Left lung (tissue), 10 donors: Measurements from ENCODE around the gene NR2C1. TPM values are rescaled to one million over a fixed set of nuclear protein-coding genes. Genes with fewer than 3 reads are reported as not detected.

ENCODE experiments used
- ATAC-seq: fragments of 200-7000 bp; cut with Tn5 transposase; one replicate; pipeline ENCODE4 v1.9.1; 2020; ENCODE audit warnings: moderate library complexity
- DNase-seq, 4 donors: peaks; one replicate each; pipeline ENCODE4 v3.0.0-alpha.2; 2013 to 2020
- H3K27ac ChIP-seq, 2 donors: fragments of 200-600 bp; sonication (generic) in 1 of 2; one replicate each; pipeline versions ENCODE4 v1.5.0 to v1.8.0; 2020 to 2021
- H3K27me3 ChIP-seq, 2 donors: fragments of 200-600 bp; sonication (generic) in 1 of 2; one replicate each; pipeline versions ENCODE4 v1.5.0 to v1.8.0; 2020 to 2021
- H3K36me3 ChIP-seq, 2 donors: fragments of 200-600 bp; sonication (generic) in 1 of 2; one replicate each; pipeline versions ENCODE4 v1.5.0 to v1.8.0; 2020 to 2021
- H3K4me1 ChIP-seq, 2 donors: fragments of 200-600 bp; one replicate each; pipeline ENCODE4 v1.8.0; 2021
- H3K4me3 ChIP-seq, 2 donors: fragments of 200-600 bp; sonication (generic) in 1 of 2; one replicate each; pipeline versions ENCODE4 v1.5.0 to v1.8.0; 2020 to 2021; ENCODE audit warnings: mild to moderate bottlenecking in 1 of 2
- H3K9me3 ChIP-seq, 2 donors: fragments of 200-600 bp; sonication (generic) in 1 of 2; one replicate each; pipeline versions ENCODE4 v1.5.0 to v1.8.0; 2020 to 2021
- CTCF ChIP-seq, 2 donors: fragments of 200-600 bp; sonication (generic) in 1 of 2; IDR thresholded peaks; one replicate each; pipeline versions ENCODE4 v1.5.0 to v1.8.0; 2021; ENCODE audit warnings: antibody characterized with exemption in 2 of 2
- intact Hi-C, 2 donors: fragments of 100-400 bp; cut with DNase I; formaldehyde crosslinking; loops; one replicate each; pipeline versions ENCODE4 v1.11.2 to v1.14.2; 2022
- polyA plus RNA-seq, 6 donors: library from polyadenylated mRNA; unstranded; fragments of 120-200 nt; gene quantifications; one replicate each; pipeline ENCODE4 v1.2.1, GENCODE V29; 2013; ENCODE audit not compliant: insufficient read length in 6 of 6
- total RNA-seq, 2 donors: library from RNA; stranded (reverse); fragmentation: NEBNext Ultra II Directional; extraction: Animal tissue kit (Norgen Biotek cat#: 25700); gene quantifications; one replicate each; pipeline ENCODE4 v1.2.1, GENCODE V29; 2021
- donor health status: DM: no; HTN: yes; CAD: no.
- donor health status: DM: no; HTN: no; CAD: no.

The NR2C1 gene
- total and polyA plus RNA-seq, 8 donors = 28.8 to 100.0 (median 75.3) TPM

- Histone ChIP-seq H3K27ac (no peak overlapping the region), H3K9me3 (peaks cover 0 to 19% of the 10 kb centered on the region in 2 donors), H3K36me3 (peaks cover 0 to 5% of the 10 kb centered on the region in 2 donors), H3K4me1 (peaks cover 7 to 21% of the 10 kb centered on the region in 2 donors), H3K4me3 (no peak overlapping the region), H3K27me3 (no peaks in the 10 kb centered on the region)
- no peak for ATAC-seq
- intact Hi-C loops = no loop called here
- DNase-seq = no peak
- TF ChIP-seq CTCF (IDR thresholded peaks at IDR 0.05) = no peak
Observed at GRCh38 chr12:95006206-95006605, 67.2 kb downstream of the NR2C1 start.

DNA sequence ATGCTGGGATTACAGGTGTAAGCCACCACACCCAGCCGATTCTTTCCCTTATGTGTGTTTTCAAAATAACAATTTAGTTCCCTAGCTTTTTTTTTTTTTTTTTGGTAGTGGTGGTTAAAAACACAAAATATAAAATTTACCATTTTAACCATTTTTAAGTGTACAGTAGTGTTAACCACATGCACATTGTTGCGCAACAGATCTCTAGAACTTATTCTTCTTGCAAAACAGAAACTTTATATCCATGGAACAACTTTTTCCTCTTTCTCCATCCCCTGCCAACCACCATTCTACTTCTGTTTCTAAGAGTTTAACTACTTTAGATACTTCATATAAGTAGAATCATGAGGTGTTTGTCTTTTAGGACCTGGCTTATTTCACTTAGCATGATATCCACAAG, 68.8 kb downstream of the NR2C1 start:
- Histone ChIP-seq H3K4me3 (no peak overlapping the region), H3K4me1 (peaks cover 12 to 36% of the 10 kb centered on the region in 2 donors), H3K27me3 (no peaks in the 10 kb centered on the region), H3K27ac (no peak overlapping the region), H3K9me3 (peaks cover 0 to 19% of the 10 kb centered on the region in 2 donors), H3K36me3 (peaks cover 0 to 13% of the 10 kb centered on the region in 2 donors)
- ATAC-seq (no peak), DNase-seq (no peak)
- intact Hi-C loops = no loop called here
- no peak for TF ChIP-seq CTCF (IDR thresholded peaks at IDR 0.05)

GRCh38 chr12:95003921-95004272, 69.5 kb downstream of the NR2C1 start:
- no peaks in the 10 kb centered on the region for H3K27me3 ChIP-seq
- ATAC-seq (no peak), DNase-seq (no peak)
- H3K36me3 ChIP-seq = peaks cover 0 to 13% of the 10 kb centered on the region in 2 donors
- no peak for TF ChIP-seq CTCF (IDR thresholded peaks at IDR 0.05)
- H3K4me3 ChIP-seq = peak overlapping the region; percentile 56 to 58
- peaks cover 0 to 19% of the 10 kb centered on the region in 2 donors for H3K9me3 ChIP-seq
- peaks cover 12 to 41% of the 10 kb centered on the region in 2 donors for H3K4me1 ChIP-seq
- intact Hi-C loops = no loop called here
- peak overlapping the region; percentile 80 to 84 for H3K27ac ChIP-seq

- intact Hi-C loops = no loop called here
- peak; percentile 100 for ATAC-seq
- TF ChIP-seq CTCF (IDR thresholded peaks at IDR 0.05) = no peak
- Histone ChIP-seq H3K4me3 (peak within 1 kb of the TSS; percentile 56 to 58), H3K27me3 (no peaks in the 10 kb centered on the region), H3K4me1 (peaks cover 12 to 44% of the 10 kb centered on the region in 2 donors), H3K9me3 (peaks cover 0 to 15% of the 10 kb centered on the region in 2 donors), H3K27ac (peak within 1 kb of the TSS; percentile 80 to 84), H3K36me3 (peaks cover 0 to 13% of the 10 kb centered on the region in 2 donors)
- DNase-seq = peak; percentile 93 to 98 (median 98)
Observed at GRCh38 chr12:95003213-95003920, 70.1 kb downstream of the NR2C1 start, which contains the start of gene NDUFA12. Gene NDUFA12 (minus strand): TSS chr12:95003697. CDS start chr12:95003680, 17 bp downstream.

GRCh38 chr12:95002754-95003153, 70.7 kb downstream of the NR2C1 start:
- H3K4me1 ChIP-seq = peaks cover 12 to 47% of the 10 kb centered on the region in 2 donors
- H3K27me3 ChIP-seq = no peaks in the 10 kb centered on the region
- peaks cover 0 to 9% of the 10 kb centered on the region in 2 donors for H3K9me3 ChIP-seq
- H3K4me3 ChIP-seq = peak overlapping the region; percentile 56 to 58
- no peak for DNase-seq
- ATAC-seq = no peak
- no peak for TF ChIP-seq CTCF (IDR thresholded peaks at IDR 0.05)
- H3K27ac ChIP-seq = peak overlapping the region; percentile 80 to 84
- intact Hi-C loops = no loop called here
- H3K36me3 ChIP-seq = peaks cover 0 to 13% of the 10 kb centered on the region in 2 donors
